ENCODE data around the gene FBLN2.

DNA sequence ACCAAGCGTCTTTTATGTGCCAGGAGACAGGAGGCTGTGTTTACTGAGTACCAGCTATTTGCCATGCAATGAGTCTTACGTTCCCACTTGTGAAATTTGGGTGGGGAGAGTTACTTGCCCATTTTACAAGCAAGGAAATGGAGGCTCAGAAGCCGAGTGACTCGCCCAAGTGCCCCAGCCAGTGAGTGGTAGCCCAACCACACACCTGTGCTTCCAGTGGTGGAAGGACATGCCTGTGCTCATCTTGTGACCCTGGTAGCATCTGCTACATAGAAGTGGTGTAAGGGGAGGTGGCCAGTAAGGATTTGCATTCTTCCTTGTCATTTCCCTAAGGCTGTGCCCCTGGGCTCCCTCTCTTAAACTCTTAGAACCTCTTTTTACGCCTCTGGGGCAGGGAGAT, 49.3 kb downstream of the FBLN2 start:
- TF ChIP-seq POLR2AphosphoS5 (IDR thresholded peaks at IDR 0.05), result no peak
- TF ChIP-seq, protein P1, sequence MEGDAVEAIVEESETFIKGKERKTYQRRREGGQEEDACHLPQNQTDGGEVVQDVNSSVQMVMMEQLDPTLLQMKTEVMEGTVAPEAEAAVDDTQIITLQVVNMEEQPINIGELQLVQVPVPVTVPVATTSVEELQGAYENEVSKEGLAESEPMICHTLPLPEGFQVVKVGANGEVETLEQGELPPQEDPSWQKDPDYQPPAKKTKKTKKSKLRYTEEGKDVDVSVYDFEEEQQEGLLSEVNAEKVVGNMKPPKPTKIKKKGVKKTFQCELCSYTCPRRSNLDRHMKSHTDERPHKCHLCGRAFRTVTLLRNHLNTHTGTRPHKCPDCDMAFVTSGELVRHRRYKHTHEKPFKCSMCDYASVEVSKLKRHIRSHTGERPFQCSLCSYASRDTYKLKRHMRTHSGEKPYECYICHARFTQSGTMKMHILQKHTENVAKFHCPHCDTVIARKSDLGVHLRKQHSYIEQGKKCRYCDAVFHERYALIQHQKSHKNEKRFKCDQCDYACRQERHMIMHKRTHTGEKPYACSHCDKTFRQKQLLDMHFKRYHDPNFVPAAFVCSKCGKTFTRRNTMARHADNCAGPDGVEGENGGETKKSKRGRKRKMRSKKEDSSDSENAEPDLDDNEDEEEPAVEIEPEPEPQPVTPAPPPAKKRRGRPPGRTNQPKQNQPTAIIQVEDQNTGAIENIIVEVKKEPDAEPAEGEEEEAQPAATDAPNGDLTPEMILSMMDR (IDR thresholded peaks at IDR 0.05), result no peak
- no peak for TF ChIP-seq POLR2A (IDR thresholded peaks at IDR 0.05; ENCODE audit: low read depth)
- TF ChIP-seq EP300 (IDR thresholded peaks at IDR 0.05), result no peak

Data from esophagus muscularis mucosa (tissue), 4 donors.